Gastrocnemius medialis (tissue), 4 donors: ENCODE data around the gene ANKRD13B. TPM values are rescaled to one million over a fixed set of nuclear protein-coding genes. Genes with fewer than 3 reads are reported as not detected.

Experiments
- ATAC-seq, 2 donors: fragments of 150-250 bp; one replicate each; pipeline ENCODE4 v1.9.1; 2016
- DNase-seq, 2 donors: peaks; one replicate each; pipeline ENCODE4 v3.0.0-alpha.2; 2019
- H3K27ac ChIP-seq, 4 donors: fragments of 200-600 bp; sonication (generic); 1 replicate in 1 of 4; 2 replicates in 3 of 4; pipeline ENCODE4 v1.5.1; 2016 to 2018; ENCODE audit warnings: mild to moderate bottlenecking in 2 of 4, moderate library complexity in 1 of 4
- H3K27me3 ChIP-seq, 3 donors: fragments of 200-600 bp; sonication (generic) in 2 of 3; 1 replicate in 1 of 3; 2 replicates in 2 of 3; pipeline versions ENCODE4 v1.5.1 to v1.6.0; 2016 to 2019; ENCODE audit warnings: mild to moderate bottlenecking in 1 of 3, moderate library complexity in 1 of 3
- H3K36me3 ChIP-seq, 2 donors: fragments of 200-600 bp; sonication (generic) in 1 of 2; one replicate each; pipeline ENCODE4 v1.5.1; 2017 to 2018
- H3K4me1 ChIP-seq, 2 donors: fragments of 200-600 bp; sonication (generic) in 1 of 2; one replicate each; pipeline ENCODE4 v1.5.1; 2016 to 2017; ENCODE audit warnings: mild to moderate bottlenecking in 2 of 2
- H3K4me3 ChIP-seq, 4 donors: fragments of 200-600 bp; sonication (generic) in 3 of 4; 1 replicate in 1 of 4; 2 replicates in 3 of 4; pipeline ENCODE4 v1.5.1; 2016 to 2019; ENCODE audit warnings: mild to moderate bottlenecking in 2 of 4
- H3K9me3 ChIP-seq, 3 donors: fragments of 200-600 bp; sonication (generic) in 2 of 3; 1 replicate in 1 of 3; 2 replicates in 2 of 3; pipeline ENCODE4 v1.5.1; 2016 to 2019
- CTCF ChIP-seq, 5 experiments: fragments of 450-650 bp in 3 of 5; fragments of 200-600 bp in 2 of 5; sonication (generic) in 2 of 5; IDR thresholded peaks in 4 of 5; conservative IDR thresholded peaks in 1 of 5; 1 replicate in 4 of 5; 2 replicates in 1 of 5; pipeline ENCODE4 v1.5.1; 2016 to 2019; ENCODE audit warnings: antibody characterized with exemption in 5 of 5, mild to moderate bottlenecking in 3 of 5, moderate library complexity in 3 of 5
- POLR2A ChIP-seq, 2 donors: fragments of 450-650 bp; IDR thresholded peaks; one replicate each; pipeline ENCODE4 v1.6.1; 2017; ENCODE audit warnings: antibody characterized with exemption in 2 of 2, mild to moderate bottlenecking in 2 of 2, moderate library complexity in 2 of 2
- in situ Hi-C, 4 donors: fragments of 200-750 bp; cut with MboI; loops; one replicate each; pipeline versions ENCODE4 v1.15.0 to v1.8.0; 2017; ENCODE audit warnings: low sequenced_read_pairs in 4 of 4
- intact Hi-C: fragments of 100-400 bp; cut with DNase I; formaldehyde crosslinking; loops from one replicate; pipeline ENCODE4 v1.15.1; 2023; ENCODE audit warnings: low total_unique reads
- total RNA-seq, 4 donors: library from RNA; depleted of rRNA; stranded (reverse); fragments of >200 nt; gene quantifications; one replicate each; pipeline versions ENCODE4 v1.1.0 to v1.2.3, GENCODE V29; 2016

Gene ANKRD13B
- total RNA-seq, 4 donors from 2014 or later, result 8.2 to 11.5 (median 9.2) TPM

- no peak for ATAC-seq
- intact Hi-C loops, result loop anchor here (10.0 kb wide), 1 partner anchor 441 kb away; no protein-coding TSS in a partner anchor
- peak overlapping the region in 1 of 4 donors; percentile 82 for H3K4me3 ChIP-seq
These were observed 9.3 kb upstream of the ANKRD13B start for GRCh38 chr17:29583324-29584248.

GRCh38 chr17:29584452-29585079, 8.4 kb upstream of the ANKRD13B start:
- DNase-seq, result no peak
- peak overlapping the region; percentile 72 to 90 (median 86) for H3K27ac ChIP-seq
- no peaks in the 10 kb centered on the region for H3K9me3 ChIP-seq
- peaks cover 0 to 27% of the 10 kb centered on the region in 2 donors for H3K36me3 ChIP-seq
- intact Hi-C loops, result loop anchor here (10.0 kb wide), 1 partner anchor 440 kb away; no protein-coding TSS in a partner anchor
- peak in 1 of 2 donors; percentile 5 for ATAC-seq
- H3K4me3 ChIP-seq, result peak overlapping the region in 3 of 4 donors; percentile 39 to 82 (median 43)
- in situ Hi-C loops, result loop anchor here in 1 of 4 donors (25.0 kb wide), 1 partner anchor 353 kb away; the partner anchor contains the start of genes EFCAB5 and SSH2
- TF ChIP-seq POLR2A (IDR thresholded peaks at IDR 0.05), result no peak
- no peak for TF ChIP-seq CTCF (IDR thresholded peaks at IDR 0.05 in 4 of 5, conservative IDR thresholded peaks at IDR 0.05 in 1 of 5)
- no peaks in the 10 kb centered on the region for H3K27me3 ChIP-seq
- H3K4me1 ChIP-seq, result peaks cover 52 to 57% of the 10 kb centered on the region in 2 donors

More at GRCh38 chr17:29583324-29584248, 9.3 kb upstream of the ANKRD13B start:
- in situ Hi-C loops, result loop anchor here in 1 of 4 donors (25.0 kb wide), 1 partner anchor 354 kb away; the partner anchor contains the start of genes EFCAB5 and SSH2
- DNase-seq, result no peak
- Histone ChIP-seq H3K36me3 (peaks cover 0 to 37% of the 10 kb centered on the region in 2 donors), H3K4me1 (peaks cover 51 to 57% of the 10 kb centered on the region in 2 donors), H3K27ac (peak overlapping the region; percentile 72 to 90 (median 86)), H3K27me3 (no peaks in the 10 kb centered on the region), H3K9me3 (no peaks in the 10 kb centered on the region)
- TF ChIP-seq POLR2A (IDR thresholded peaks at IDR 0.05) (no peak), CTCF (IDR thresholded peaks at IDR 0.05 in 4 of 5, conservative IDR thresholded peaks at IDR 0.05 in 1 of 5) (no peak)

GRCh38 chr17:29585080-29585751, 7.7 kb upstream of the ANKRD13B start:
- TF ChIP-seq CTCF (IDR thresholded peaks at IDR 0.05 in 4 of 5, conservative IDR thresholded peaks at IDR 0.05 in 1 of 5) (peak in 1 of 5 experiments; percentile 9), POLR2A (IDR thresholded peaks at IDR 0.05) (peak; percentile 39 to 61)
- Histone ChIP-seq H3K27ac (peak overlapping the region; percentile 72 to 90 (median 86)), H3K36me3 (peaks cover 0 to 20% of the 10 kb centered on the region in 2 donors), H3K27me3 (no peaks in the 10 kb centered on the region), H3K9me3 (no peaks in the 10 kb centered on the region), H3K4me1 (peaks cover 57 to 62% of the 10 kb centered on the region in 2 donors), H3K4me3 (peak overlapping the region; percentile 37 to 82 (median 41))
- in situ Hi-C loops (loop anchor here in 1 of 4 donors (25.0 kb wide), 1 partner anchor 352 kb away; the partner anchor contains the start of genes EFCAB5 and SSH2), intact Hi-C loops (loop anchor here (10.0 kb wide), 1 partner anchor 440 kb away; no protein-coding TSS in a partner anchor)
- no peak for DNase-seq
- ATAC-seq, result no peak
